HG03469 (cell line): ENCODE data around the gene RPS19.

Source experiments
- ATAC-seq: cut with Tn5 transposase; IDR thresholded peaks from one replicate; pipeline ENCODE4 v1.9.1; 2021; ENCODE audit warnings: mild to moderate bottlenecking, moderate library complexity, moderate number of reproducible peaks; ENCODE audit not compliant: unreplicated experiment

The RPS19 gene

GRCh38 chr19:41859618-41860418 lies at the start of gene RPS19:
Gene RPS19 (plus strand): TSS chr19:41860255. CDS start chr19:41860775, 520 bp downstream.
- ATAC-seq, result peak; percentile 65

DNA sequence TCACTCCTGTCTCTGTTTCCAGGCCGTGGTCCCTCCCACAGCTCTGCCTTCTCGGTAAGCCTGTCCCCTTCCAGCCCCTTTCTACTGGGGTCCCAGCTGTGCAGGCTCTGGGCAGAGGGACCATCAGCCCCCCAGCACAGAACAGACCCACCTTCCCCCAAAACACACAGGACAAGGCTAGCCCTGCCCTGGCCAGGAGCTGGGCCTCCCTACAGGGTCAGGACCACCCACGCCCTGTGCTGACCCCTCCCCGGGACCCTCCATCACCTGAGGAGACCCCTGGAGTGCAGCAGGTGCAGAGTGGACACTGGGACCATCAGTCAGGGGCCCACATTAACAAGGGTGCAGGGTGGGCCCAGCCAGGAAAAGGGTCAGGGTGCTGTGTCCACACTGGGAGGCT lies 49.8 kb upstream of the RPS19 start:
- no peak for ATAC-seq

DNA sequence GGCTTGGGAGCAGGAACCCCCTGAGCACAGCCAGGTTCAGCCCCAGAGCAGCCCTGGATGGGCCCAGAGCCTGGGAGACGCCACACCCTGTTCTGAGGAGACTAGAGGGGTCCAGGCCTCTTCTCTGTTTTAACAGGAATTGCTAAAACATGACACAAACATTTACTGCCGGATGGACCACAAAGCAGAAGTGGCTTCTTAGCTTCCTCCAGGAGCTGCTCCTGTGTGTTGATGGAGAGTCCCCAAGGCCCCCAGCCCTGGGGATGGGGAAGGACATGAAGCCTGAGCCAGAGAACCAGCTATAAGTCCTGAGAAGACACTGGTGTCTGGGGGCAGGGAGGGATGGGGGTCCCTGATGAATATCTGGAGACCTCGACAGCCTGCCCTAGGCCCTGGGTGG lies 49.0 kb upstream of the RPS19 start:
- no peak for ATAC-seq

DNA sequence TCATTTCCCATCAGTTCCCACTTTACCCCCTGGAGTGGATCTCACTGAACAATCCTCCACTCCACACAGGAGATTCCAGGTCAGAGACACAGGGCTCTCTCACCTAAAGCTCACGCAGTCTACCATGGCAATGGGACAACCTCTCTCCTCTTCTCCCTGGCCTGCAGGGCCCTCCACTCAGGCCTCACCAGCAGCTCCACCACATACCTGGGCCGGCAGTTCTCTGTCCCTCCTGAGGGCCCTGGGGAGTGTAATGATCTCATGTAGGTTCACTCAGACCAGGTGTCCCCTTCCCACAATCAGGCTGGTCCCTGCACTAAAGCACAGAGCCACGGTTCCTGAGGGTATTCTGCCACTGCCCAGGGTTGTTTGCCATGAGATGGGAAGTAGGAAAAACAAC lies 48.1 kb upstream of the RPS19 start:
- no peak for ATAC-seq

DNA sequence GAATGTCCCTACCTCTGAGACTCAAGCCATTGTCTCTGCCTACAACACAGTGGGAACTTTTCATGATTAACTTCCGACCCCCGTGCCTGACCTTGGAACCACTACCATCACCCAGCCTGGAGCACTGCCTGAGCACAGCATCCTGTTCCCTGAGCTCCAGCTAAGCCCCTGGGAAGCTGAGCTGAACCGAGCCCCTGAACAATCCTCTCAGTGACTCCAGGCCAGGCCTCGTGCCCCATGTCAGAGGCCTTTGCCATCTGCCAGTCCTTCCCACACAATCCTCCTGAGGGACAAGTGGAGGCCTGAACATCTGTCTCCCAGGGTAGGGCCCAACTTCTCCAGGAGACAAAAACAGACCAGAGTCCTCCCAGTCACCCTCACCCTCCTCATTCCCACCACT lies 46.1 kb upstream of the RPS19 start:
- no peak for ATAC-seq

- no peak for ATAC-seq
These were observed 44.8 kb upstream of the RPS19 start for GRCh38 chr19:41815301-41815700.

DNA sequence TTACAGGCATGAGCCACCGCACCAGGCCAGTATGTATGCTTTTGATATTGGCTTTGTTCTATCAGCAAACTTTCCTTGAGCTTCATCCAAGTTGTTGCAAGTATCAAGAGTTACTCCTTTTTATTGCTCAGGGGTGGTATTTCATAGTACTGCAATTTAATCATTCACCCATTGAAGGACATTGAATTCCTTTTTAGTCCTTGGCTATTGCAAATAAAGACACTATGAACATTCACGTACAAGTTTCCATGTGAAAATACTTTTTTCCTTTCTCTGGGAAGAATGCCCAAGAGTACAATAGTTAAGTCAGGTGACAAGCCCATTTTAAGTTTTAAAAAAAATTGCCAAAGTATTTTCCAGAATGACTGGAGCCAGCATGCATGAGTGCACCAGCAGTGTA lies 43.3 kb upstream of the RPS19 start:
- no peak for ATAC-seq

GRCh38 chr19:41821003-41821735 lies 38.9 kb upstream of the RPS19 start:
- no peak for ATAC-seq

- no peak for ATAC-seq
These were observed 21.9 kb upstream of the RPS19 start for GRCh38 chr19:41837981-41838708.

- ATAC-seq, result no peak
These were observed 20.8 kb upstream of the RPS19 start for GRCh38 chr19:41839211-41839610.

DNA sequence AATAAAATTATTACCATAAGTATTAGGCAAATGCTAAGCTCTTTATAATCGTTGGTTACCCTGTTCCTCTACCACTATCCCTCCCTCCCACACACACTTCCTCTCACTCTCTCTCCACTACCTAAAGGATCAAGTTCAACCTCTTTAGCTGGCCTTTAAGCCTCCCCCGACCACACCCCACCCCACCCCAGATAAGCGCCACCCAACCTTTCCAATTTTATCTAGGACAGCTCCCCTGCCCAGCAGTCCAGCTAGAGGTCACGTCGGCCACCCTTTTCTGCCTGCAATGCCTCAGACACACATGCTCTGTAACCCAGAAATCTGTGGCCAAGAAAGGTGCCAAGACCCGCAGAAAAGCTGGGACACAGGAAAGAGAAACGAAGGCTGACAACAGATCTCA lies 16.7 kb upstream of the RPS19 start:
- no peak for ATAC-seq

- no peak for ATAC-seq
These were observed 15.5 kb upstream of the RPS19 start, which contains the start of gene LYPD4 for GRCh38 chr19:41844601-41845000. Gene LYPD4 (minus strand): TSS chr19:41844683. CDS start chr19:41839285, 5,398 bp downstream.

DNA sequence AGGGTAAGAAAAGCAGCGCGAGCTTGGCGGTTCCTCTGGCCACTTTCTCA lies 15.2 kb upstream of the RPS19 start, which contains the start of gene DMRTC2:
DMRTC2 (plus strand) TSS at position 42 of the 50 bp plus-strand sequence. CDS start 2,387 bp downstream, outside the sequence.
- no peak for ATAC-seq

DNA sequence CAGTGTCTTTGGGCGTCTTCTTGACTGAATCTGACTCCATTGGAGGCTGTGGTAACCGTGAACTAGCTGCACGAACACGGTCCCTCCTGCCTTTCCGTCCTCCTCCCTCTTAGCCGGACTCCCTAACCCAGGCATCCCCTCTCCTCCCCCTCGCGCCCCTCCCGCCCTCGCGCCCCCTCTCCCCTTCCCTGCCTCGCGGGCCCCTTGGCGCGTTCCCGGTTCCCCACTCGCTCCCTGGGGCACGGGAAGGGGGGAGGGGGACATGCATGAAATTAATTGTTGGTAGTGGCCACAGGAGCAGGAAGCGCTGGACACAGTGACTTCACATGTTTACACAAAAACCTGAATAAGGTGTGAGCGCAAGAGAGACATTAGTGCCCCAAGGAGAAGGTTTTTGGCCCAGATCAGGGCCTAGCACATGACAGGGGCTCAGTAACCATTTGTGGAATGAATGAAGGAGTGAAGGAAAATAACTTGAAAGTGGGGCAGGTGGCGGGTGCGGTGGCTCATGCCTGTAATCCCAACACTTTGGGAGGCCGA lies 14.9 kb upstream of the RPS19 start:
- no peak for ATAC-seq

GRCh38 chr19:41847351-41848105 lies 12.5 kb upstream of the RPS19 start:
- no peak for ATAC-seq

- no peak for ATAC-seq
These were observed 11.4 kb upstream of the RPS19 start for GRCh38 chr19:41848666-41849065.

GRCh38 chr19:41849067-41849466 lies 11.0 kb upstream of the RPS19 start:
- ATAC-seq, result no peak

- no peak for ATAC-seq
These were observed 9.7 kb upstream of the RPS19 start for GRCh38 chr19:41850381-41850780.

- no peak for ATAC-seq
These were observed 8.6 kb upstream of the RPS19 start for GRCh38 chr19:41851456-41851855.

DNA sequence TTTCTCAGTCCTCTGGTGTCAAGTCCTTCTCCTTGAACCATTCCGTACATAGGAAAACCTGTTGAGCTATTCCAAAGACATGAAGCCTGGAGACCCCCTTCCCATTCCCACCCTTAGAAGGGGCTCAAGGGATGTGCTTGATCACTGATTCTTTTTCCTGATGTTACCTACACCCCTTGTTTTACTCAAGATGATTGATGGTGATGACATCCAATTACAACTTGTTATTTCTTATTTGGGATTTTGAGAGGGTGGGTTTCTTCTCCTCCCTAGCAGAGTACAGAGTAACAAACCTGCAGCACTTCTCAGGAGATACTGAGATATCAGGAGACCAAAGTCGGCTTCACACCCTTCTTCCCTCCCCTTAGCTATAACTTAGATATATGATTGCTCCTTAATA lies 6.7 kb upstream of the RPS19 start:
- no peak for ATAC-seq

DNA sequence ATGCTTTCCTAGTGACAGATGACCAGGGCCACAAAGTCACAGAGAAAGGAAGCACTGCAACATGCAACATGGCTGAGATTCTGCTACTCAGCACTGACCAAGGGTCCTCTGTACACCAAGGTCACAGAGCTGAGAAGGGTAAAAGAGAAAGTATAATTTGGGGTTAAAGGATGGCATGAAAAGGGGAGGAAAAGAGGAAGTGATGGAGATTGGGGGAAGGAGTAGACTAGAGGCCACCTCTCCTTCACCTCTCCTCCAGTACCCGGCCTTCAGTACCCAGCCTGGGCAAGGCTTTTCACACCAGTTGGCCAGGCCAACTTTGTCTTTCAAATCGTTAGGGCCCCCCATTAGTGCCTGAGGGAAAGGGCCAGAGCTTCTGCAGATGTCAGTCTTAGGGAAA lies 6.3 kb upstream of the RPS19 start:
- no peak for ATAC-seq
